Measurements from ENCODE around the gene SYCE3.
"Not testable (repeated sequence)": the region's sequence is repeated elsewhere in the genome, so short reads cannot be mapped to it uniquely, and the experiment has no call there.

SYCE3 gene

DNA sequence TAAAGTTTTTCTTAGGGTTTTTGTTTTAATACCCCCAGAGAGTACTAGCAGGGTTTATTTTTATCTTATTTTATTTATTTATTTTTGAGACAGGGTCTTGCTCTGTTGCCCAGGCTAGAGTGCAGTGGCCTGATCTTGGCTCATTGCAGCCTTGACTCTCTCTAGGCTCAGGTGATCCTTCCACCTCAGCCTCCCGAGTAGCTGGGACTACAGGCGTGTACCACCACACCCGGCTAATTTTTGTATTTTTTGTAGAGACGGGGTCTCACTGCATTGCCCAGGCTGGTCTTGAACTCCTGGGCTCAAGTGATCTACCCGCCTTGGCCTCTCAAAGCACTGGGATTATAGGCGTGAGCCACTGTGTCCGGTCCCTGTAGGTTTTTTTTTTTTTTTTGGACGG, 42.5 kb downstream of the SYCE3 start:
- DNase-seq (ENCODE audit: low spot score), result not testable (repeated sequence)

DNA sequence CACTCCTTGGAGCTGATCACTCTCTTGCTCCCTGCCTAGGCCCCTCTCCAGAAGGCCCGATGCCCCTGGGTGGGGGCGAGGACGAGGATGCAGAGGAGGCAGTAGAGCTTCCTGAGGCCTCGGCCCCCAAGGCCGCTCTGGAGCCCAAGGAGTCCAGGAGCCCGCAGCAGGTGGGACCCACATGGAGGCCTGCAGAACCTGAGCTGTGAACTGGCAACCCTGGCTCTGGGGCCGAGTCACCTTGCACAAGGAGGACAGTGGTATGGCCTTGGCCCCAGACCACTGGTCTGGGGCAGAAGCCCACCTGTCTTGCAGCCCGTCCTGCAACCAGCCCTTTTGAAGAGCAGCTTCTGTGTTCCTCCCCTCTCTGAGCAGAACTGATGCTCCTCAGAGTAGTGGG, 43.6 kb downstream of the SYCE3 start:
- no peak for DNase-seq (ENCODE audit: low spot score)

DNA sequence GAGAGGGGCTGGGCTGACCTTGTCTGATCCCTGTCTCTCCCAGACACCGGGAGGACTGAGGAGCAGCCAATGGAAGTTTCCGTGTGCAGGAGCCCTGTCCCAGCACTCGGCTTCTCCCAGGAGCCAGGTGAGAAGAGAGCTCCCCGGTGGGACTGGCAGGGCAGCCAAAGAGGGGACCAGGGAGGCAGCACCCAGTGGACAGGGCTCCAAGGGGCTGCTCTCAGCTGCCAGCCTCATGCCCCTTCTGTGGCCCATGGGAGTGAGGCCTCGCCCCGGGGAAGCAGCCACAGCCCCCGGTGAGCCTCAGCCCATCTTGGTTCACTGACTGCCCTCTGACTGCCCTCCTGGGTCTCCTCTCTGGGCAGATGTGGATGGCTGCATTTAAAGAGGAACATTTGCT, 44.1 kb downstream of the SYCE3 start:
- no peak for DNase-seq (ENCODE audit: low spot score)

DNA sequence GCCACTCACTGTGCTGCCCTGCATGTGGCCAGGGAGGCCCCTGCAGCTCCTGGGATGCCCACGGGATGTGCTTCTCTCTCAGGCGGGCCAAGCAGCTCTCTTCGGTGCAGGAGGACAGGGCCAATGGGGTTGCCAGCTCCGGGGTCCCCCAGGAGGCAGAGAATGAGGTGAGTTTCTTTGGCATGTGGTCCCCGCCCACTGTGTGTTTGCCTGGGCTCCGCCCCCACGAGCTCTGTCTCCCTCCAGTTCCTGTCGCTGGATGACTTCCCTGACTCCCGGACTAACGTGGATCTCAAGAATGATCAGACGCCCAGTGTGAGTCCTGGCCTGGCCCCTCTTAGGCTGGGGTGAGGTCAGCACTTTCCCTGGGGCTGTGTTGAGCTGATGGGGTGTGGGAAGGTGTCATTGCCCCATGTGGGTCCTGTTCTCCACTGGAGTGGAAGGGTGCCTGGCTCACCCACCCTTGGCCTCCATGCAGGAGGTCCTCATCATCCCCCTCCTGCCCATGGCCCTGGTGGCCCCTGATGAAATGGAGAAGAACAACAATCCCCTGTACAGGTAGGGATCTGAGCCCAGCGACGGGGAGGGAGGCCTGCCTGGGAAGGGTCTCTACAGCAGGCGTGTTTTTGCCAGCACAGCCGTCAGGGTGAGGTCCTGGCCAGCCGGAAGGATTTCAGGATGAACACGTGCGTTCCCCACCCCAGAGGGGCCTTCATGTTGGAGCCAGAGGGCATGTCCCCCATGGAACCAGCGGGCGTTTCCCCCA, 45.0 kb downstream of the SYCE3 start:
- DNase-seq (ENCODE audit: low spot score), result no peak

DNA sequence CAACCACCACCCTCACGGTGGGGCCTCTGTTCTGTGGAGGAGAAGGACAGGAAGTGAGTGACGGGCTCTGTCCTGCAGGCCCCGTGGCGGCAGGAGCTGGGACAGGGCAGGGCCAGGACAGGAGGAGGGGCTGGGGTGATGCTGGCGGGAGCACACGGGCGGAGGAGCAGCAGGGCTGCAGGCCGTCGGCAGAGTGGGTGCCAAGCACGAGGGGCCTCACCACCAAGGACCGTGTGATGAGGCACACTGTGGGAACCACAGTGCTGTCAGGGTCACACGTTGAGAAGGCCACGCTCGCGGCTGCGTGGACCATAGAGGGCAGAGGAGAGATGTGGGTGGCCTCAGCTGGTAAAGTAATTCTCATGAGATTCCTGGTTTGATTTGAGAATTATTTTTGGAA, 45.8 kb downstream of the SYCE3 start:
- DNase-seq (ENCODE audit: low spot score), result no peak

DNA sequence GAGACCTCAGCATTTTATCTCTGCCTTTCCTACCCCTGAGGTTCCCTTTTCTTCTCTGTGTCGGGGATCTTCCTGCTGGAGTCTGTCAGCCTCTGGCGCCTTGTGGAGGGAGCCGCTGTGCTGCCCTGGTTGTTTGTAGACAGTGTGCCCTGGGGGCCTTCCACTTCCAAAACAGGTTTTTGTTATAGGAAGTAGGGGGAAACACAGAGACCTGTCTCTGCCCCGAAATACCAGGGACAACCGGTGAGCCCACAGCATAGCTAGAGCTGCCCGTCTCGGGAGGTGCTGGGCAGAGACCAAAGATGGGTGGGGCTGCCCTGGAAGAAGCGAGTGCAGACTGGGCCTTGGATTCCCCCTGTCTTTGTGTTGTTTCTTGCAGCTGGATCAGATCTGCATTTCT, 46.7 kb downstream of the SYCE3 start:
- DNase-seq (ENCODE audit: low spot score), result no peak

DNA sequence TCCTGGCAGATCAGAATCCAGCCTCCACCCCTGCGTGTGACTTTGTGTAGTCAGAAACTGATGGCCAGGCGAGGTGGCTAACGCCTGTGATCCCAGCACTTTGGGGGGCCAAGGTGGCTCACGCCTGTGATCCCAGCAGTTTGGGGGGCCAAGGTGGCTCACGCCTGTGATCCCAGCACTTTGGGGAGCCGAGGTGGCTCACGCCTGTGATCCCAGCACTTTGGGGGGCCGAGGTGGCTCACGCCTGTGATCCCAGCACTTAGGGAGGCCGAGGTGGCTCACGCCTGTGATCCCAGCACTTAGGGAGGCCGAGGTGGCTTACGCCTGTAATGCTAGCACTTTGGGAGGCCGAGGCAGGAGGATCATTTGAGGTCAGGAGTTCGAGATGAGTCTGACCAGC, 49.5 kb downstream of the SYCE3 start:
- DNase-seq (ENCODE audit: low spot score), result no peak

DNA sequence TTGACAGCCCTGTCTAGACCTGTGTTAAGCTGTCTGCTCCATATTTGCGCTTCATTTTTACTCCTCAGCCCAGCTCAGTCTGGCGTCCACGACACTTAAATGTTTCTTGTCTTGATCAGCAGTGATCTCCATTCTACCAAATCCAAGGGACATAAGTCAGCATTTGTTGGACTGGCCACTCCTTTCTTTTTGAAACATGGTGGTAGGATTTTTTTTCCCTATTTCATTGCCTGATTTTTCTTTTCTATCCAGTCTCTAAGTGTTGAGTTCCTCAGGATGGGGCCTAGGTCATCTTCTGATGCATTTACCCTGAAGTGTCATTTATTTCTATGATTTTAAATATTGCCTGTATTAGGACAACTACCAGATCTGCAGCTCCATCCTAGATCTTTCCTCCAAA, 53.8 kb downstream of the SYCE3 start:
- no peak for DNase-seq (ENCODE audit: low spot score)

DNA sequence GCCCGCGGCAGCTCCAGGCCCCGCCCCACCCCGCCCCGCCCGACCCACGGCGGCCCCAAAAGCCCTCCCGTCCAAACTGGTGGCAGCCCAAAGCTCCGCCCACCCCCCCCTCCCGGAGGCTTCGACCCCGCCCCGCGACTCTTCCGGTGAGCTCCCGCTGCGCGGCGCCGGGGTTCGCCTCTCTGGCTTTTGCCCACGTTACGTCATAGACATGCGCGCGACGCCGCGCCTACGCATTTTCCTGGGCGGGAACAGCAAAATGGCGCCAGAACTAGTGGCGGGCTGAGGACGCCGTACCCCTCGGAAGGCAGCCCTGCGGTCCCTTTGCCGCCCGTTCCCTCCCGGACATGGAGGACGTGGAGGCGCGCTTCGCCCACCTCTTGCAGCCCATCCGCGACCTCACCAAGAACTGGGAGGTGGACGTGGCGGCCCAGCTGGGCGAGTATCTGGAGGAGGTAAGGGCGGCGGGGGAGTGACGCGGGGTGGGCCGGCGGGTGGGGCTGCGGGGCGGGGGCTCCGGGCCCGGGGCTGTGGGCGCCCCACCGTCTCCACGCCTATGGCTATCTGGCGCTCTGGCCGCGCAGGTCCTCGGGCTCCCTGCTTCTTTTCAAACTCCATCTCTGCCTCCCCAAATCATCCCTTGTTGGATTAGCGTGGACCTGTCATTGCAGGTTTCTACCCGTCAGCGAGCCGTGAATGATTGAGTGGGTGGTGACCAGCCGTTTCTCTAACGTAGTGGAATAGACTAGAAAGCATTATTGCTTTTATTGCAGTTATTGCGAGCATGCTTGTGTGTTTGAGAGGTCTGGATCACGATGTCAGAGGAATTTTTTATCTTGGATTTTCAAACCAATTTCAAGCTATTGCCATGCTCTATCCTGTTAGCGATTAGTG, 54.5 kb downstream of the SYCE3 start, which contains the start of gene NCAPH2:
NCAPH2 (plus strand) TSS at position 234 of the 894 bp plus-strand sequence; CDS start at position 348, 114 bp downstream.
- peak; percentile 98 for DNase-seq (ENCODE audit: low spot score)

DNA sequence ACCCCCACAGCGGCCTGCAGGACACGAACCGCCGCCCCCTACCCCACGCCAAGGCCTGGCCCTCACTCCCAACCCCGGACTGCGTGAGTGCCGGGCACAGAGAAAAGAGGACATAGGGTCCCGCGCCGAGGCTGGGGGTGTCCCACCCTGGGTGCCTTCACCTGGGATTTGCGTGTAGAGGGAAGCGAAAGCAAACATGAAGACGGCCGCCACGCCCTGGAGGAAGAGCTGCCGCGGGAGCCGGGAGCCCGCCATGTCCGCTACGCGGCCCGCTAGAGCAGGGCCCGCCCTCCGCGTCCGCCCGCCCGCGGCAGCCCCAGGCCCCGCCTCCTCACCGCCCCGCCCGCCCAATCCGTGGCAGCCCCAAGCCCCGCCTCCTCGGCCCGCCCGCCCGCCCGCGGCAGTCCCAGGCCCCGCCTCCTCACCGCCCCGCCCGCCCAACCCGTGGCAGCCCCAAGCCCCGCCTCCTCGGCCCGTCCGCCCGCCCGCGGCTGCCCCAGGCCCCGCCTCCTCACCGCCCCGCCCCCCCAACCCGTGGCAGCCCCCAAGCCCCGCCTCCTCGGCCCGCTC, 55.2 kb downstream of the SYCE3 start, which contains the start of gene LMF2:
LMF2 (minus strand) TSS at position 282 of the 570 bp plus-strand sequence; CDS start at position 255, 27 bp downstream.
- DNase-seq (ENCODE audit: low spot score), result peak; percentile 86

DNA sequence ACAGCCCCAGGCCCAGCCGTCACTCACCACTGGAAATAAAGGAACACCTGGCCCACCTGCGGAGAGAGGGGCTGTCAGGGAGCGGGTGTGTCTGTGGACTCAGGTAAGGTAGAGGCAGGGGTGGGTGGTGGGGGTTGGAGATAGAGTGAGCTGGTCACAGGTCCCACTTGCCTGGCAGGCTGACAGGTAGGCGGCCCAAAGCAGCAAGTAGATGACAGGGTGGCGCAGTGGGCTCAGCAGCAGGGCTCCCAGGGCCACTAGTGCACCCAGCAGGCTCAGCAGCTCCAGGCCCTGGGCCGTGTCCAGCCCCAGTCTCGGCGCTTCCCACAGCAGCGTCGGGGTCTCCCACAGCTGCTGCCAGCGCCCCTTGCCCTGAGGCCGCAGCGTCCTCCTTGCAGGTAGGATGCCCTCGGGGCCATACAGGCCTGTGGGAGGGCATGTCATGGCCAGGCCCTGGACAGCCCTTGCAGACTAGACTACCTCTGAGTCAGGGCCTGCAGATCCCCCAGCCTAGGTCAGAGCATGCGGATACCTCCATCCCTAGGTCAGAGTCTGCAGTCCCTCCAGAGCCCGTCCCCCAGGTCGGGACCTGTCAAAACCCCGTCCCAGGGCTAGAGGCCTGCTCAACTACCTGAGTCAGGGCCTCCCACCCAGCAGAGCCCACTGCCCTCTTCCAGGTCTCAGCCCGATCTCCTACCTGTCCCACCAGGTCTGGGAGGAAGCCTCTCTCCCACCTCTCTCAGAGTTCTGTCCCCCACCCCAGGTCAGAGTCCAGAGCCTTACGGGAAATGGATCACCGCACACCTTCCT, 55.9 kb downstream of the SYCE3 start:
- DNase-seq (ENCODE audit: low spot score), result no peak

DNA sequence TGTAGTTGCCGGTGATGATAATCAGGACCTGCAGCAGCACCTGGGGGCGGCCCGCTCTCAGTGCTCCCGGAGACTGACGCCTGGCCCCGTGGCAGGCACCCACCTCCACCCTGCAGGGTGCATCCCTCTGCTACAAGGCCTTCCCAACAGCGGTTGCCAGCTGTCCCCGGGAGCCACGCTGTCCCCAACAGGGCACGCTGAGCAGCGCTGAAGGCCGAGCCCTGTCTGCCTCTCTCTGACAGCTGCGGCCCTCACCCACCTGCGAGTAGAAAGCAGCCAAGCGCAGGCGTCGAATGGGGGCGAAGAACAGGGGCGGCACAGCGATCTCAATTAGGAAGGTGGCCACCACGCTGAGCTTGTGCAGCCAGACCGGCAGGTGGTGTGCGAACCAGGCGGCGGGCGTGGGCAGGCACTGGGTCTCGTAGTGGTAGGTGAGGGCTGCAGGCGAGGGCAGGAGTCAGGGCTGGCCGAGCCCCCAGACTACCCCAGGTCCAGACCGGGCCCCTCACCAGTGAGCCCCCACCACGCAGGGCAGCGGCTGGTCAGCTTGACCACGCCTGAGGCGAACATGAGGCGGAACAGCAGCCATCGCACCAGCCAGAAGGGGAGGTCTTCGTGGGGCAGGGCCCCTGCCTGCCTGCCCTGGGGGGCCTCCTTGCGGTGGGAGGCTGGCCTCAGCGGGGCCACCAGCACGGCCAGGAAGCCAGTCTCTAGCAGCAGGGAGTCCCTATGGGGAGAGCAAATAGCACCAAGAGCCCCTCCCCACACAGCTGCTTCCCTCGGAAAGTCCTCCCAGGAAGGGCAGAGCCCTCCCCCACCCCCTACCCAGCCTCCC, 56.7 kb downstream of the SYCE3 start:
- DNase-seq (ENCODE audit: low spot score), result no peak

DNA sequence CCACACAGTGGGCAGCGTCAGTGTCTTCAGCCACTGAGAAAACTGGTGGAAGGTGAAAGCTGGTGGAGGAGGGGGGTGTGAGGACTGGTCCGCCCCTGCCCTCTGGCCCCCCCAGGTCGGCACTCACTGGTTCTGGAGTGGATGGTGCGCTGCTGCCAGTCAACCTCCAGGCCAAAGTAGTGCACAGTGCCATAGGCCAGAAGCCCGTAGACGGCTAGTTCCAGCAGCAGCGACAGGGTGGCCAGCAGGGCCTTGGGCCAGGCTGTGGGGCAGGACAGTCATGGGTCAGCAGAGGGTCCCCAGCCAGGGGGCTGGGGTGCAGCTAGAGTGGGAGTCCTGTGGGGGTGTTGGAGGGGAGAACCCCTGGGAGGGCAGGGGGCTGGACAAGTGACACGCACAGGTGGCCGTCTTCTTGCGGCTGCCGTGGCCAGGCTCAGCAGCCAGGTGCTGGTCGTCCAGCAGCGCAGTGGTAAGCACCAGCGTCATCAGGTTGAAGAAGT, 57.4 kb downstream of the SYCE3 start:
- no peak for DNase-seq (ENCODE audit: low spot score)

DNA sequence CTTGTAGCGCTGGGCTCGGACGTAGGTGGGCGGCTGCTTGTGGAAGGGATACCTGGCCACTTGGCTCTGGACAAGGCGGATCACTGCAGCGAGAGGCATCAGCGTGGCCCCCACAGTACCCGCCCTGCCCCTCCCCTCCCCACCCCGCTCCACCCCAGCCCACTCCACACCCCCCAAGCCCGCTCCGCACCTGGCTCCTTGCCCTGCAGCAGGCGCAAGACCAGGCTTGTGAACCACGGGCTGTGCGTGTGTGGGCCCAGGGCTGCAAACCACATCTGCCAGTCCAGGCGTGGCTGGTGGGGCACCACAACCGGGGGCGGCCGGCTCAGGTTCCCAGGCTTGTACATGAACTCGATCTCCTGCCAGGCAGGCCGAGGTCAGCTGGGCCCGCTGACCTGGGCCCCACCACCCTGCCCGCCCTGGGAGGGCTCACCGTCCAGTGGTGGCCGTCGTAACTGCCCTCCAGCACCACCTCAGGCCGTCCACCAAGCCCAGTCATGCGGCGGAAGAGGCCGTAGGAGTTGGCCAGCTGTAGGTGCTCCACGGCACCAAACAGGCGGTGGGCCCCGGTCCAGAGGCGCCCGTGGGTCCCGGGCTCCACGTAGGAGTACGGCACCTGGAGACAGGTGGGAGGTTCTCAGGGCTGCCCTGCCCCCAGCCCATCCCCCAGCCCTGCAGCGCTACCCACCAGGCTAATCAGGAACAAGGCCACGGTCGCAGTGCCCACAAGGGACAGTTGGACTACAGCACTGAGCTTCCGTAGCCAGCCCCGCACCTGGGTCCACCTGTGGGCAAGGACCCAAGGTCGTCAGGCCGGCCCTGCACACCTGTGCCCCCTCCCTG, 58.1 kb downstream of the SYCE3 start:
- DNase-seq (ENCODE audit: low spot score), result no peak

DNA sequence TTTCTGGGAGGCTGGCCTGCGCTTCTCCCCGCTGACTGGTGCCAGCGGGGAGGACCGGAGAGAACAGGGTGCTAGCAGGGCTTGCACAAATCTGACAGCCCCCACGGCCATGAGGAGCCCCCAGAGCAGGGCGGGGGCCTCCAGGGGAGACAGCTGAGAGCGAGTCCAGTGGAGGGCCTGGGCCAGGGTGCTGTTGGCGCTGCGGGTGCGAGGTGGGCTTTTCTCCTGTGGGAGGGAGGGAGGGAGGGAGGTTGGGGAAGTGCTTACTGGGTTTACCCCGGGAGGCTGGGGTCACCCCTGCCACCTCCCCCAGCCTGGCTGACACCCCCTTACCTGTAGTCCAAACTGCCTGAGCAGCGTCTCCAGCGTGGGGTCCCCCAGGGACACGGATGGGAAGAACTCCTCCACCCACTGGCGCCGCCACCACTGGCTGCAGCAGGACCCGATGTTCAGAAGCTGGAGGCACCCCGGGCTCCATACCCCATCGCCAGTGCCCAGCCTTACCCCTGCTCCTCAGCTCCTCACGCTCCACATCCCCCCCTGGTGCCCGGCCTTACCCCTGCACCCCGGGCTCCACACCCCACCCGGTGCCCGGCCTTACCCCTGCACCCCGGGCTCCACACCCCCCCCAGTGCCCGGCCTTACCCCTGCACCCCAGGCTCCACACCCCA, 59.1 kb downstream of the SYCE3 start:
- DNase-seq (ENCODE audit: low spot score), result no peak

DNA sequence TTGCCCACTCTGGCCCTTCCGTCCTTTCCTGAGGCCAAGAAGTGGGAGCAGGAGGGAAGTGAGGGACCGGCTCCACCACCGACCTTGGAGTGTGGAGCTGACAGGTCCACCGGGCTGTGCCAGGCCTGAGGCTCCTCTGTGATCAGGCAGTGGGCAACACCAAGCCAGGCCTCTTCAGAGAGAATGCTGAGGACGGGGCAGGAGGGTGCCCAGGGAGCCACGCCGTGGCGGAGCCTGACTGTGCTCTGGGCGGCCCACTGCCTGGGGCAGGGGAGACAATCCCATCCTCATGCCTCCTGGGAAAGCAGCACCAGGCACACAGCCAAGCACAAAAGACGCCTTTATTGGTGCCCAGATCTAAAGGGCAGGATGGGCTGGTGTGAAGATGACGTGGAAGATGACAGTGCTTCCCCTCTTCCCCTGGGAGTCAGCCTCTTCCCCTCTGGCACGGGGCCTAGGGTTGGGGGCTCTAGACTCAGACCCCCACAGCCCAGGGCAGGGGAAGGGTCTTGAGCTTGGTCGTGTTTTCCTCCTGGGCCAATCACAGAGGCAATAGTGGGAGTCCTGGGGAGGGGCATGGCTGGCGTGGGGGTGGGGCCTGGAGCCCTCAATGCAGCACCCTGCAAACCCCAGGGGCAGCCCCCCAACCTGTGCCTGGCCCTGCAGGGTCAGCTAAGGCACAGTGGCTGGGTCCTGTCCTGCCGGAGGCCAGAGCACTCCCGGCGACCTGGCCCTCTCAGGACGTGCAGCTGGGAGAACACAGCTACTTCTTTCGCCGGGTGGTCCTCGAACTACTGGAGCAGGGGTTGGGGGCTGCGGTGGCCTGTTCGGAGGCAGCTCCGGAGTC, 59.9 kb downstream of the SYCE3 start:
- no peak for DNase-seq (ENCODE audit: low spot score)

DNA sequence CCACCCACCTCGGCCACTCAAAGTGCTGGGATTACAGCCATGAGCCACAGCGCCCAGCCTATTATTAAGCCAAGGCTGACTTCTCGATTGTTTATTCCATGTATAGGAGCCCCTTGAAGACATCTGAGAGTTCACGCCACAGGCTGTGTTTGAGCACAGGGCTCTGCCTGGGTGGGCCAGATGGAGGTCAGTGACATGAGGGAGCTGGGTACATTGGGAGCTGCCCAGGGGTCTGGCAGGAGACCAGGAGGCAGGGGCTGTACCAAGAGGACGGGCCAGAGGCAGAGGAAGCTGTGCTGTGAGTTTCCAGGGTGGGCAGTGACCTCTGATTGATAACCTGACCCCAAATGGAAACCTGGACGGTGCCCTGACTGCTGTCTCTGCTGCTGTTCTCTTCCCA, 60.6 kb downstream of the SYCE3 start:
- no peak for DNase-seq (ENCODE audit: low spot score)
